Sigmoid colon (tissue), 4 donors: ENCODE results near the gene UBE2E1.
A peak's percentile ranks its signal among the peaks of the same experiment; 100 is the strongest.

ENCODE experiments used
- CTCF ChIP-seq, 4 experiments: fragments of 450-650 bp in 3 of 4; fragments of 200-600 bp in 1 of 4; IDR thresholded peaks; one replicate each; pipeline ENCODE4 v1.5.1; 2016 to 2019; ENCODE audit warnings: antibody characterized with exemption in 4 of 4, mild to moderate bottlenecking in 3 of 4, moderate library complexity in 2 of 4
- POLR2A ChIP-seq, 2 donors: fragments of 450-650 bp; IDR thresholded peaks; one replicate each; pipeline ENCODE4 v1.6.1; 2016; ENCODE audit warnings: antibody characterized with exemption in 2 of 2, mild to moderate bottlenecking in 2 of 2, moderate library complexity in 2 of 2
- POLR2AphosphoS5 ChIP-seq, 4 donors: sonication (generic); formaldehyde crosslinking; IDR thresholded peaks; one replicate each; pipeline ENCODE4 v1.6.1; 2017; ENCODE audit warnings: antibody characterized with exemption in 4 of 4

GRCh38 chr3:23762759-23763477 lies 42.8 kb upstream of the UBE2E1 start:
- TF ChIP-seq CTCF (IDR thresholded peaks at IDR 0.05), result no peak
- TF ChIP-seq POLR2AphosphoS5 (IDR thresholded peaks at IDR 0.05), result peak in 1 of 4 donors; percentile 17
- TF ChIP-seq POLR2A (IDR thresholded peaks at IDR 0.05), result no peak
